GM23248 (cell line): ENCODE results near the gene SNAPC1.

Experiments
- EZH2 ChIP-seq: fragments of 200-600 bp; sonication (generic); IDR thresholded peaks from 2 replicates; pipeline ENCODE4 v1.6.1; 2018; ENCODE audit warnings: antibody characterized with exemption, mild to moderate bottlenecking; ENCODE audit not compliant: insufficient read depth, poor library complexity, severe bottlenecking
- EZH2phosphoT487 ChIP-seq: fragments of 200-600 bp; sonication (generic); IDR thresholded peaks from 2 replicates; pipeline ENCODE4 v1.6.1; 2018; ENCODE audit warnings: antibody characterized with exemption, moderate library complexity, mild to moderate bottlenecking, low read depth; ENCODE audit not compliant: insufficient read depth

DNA sequence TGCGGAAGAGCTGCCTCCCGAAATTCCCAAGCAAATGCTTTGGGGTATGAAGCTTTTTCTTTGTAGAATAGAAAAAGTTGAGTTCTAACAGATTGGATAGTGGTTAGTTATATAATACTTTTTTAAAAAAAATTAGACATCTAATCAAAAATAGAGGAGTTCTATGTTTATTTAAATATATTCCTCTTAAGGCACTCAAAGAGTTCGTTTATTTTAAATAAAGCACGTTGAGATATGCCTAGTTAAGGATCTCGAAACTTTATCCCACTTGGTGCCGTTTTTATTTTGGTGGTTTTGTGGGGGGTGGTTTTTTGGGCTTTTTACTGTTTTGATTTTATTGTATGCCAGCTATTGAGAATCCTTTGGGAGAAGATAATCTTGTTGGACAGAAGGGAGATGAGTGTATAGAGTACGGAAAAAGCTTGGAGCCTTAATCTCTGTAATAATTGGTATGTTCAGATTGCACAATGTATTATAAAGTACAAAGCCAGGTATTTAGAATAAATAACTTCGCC, 10.7 kb upstream of the SNAPC1 start:
- TF ChIP-seq EZH2 = no peak
- TF ChIP-seq EZH2phosphoT487 = no peak
